GM21360 (cell line): ENCODE results near the gene NME7.

Experiments
- ATAC-seq: cut with Tn5 transposase; IDR thresholded peaks from one replicate; pipeline ENCODE4 v1.9.1; 2021; ENCODE audit warnings: mild to moderate bottlenecking, moderate library complexity; ENCODE audit not compliant: unreplicated experiment

The NME7 gene

DNA sequence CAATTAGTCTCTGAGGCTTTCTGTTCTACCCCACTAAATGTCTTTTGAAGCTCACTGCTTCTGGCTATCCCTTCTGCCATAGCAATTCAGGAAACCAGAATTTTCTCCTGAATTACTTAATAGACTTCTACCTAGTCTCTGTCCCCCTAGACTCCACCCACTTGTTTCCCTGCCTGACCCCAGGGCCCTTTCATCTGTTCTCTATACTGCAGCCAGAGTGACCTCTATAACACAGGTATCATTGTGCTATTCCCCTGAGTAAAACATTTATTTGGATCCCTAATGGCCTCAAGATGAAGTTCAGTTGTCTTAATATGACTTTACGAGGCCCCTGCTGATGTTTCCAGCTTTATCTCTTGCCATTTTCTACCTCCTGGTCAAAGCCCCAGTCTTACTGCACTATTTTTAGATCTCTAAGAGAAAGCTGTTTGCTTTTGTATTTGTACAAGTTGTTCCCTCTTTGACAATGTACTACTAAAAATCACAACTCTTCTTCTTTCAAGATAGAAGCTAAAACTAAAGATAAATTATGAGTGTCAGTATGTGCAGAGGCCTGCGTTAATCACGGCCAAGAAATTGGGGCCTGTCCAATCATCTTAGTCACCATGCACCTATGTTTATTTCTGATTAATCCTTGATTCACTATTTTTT, 206.6 kb downstream of the NME7 start:
- no peak for ATAC-seq

- no peak for ATAC-seq
Observed at GRCh38 chr1:169156580-169156979, 211.0 kb downstream of the NME7 start.

- ATAC-seq, result no peak
Observed at GRCh38 chr1:169155675-169156074, 211.9 kb downstream of the NME7 start.

GRCh38 chr1:169151338-169151837, 216.2 kb downstream of the NME7 start:
- ATAC-seq, result no peak

DNA sequence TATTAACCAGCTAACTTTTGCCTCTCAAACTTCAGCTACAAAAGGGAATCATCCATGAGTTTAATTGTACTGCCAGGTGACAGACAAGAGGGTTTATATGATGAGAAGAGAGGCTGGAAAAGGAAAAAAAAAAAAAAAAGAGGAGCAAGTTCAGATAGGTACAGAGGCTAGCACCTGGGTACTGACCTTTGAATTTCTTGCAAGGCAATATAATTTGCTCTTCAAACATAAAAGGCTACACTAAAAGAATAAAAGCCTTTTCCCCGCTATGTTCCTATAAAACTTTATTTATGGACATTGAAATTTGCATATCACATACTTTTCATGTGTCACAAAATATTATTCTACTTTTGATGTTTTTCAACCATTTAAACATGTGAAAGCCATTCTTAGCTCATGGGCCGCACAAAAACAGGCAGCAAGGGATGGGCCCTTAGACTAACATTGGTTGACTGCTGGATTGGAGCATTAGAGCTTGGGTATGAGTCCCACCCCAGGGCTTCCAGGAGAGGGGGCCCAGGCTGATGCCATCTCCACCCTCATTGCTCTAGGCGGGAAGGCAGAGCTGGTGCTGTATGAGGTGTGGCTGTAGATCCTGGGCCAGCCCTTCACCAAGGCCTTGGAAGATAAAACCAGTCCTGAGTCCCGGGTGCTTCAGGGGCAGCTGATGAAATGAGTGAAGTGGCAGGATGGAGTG, 216.8 kb downstream of the NME7 start:
- no peak for ATAC-seq

DNA sequence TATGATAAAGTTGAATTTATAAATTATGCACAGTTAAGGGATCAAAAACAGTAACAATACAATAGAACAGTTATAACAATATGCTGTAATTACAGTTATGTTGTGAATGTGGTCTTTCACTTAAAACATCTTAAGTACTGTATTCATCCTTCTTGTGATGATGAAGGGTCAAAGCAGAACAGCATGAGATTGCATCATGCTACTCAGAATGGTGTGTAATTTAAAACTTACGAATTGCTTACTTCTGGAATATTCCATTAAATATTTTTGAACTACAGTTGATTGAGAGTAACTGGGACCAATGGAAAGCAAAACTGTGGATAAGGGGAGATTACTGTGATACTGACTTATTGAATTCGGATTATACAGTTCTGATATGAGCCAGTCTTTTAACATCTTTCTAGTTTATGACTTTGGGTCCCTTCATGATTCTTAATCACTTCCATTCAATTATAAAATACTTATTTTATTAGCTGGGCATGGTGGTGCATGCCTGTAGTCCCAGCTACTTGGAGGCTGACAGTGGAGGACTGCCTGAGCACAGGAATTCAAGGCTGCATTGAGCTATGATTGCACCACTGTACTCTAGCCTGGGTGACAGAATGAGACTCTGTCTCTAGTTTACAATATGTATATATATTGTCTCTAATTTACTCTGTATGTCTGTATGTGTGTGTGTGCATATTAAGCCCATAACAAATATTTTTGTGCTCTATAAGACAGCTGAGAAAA, 217.9 kb downstream of the NME7 start:
- ATAC-seq, result no peak

DNA sequence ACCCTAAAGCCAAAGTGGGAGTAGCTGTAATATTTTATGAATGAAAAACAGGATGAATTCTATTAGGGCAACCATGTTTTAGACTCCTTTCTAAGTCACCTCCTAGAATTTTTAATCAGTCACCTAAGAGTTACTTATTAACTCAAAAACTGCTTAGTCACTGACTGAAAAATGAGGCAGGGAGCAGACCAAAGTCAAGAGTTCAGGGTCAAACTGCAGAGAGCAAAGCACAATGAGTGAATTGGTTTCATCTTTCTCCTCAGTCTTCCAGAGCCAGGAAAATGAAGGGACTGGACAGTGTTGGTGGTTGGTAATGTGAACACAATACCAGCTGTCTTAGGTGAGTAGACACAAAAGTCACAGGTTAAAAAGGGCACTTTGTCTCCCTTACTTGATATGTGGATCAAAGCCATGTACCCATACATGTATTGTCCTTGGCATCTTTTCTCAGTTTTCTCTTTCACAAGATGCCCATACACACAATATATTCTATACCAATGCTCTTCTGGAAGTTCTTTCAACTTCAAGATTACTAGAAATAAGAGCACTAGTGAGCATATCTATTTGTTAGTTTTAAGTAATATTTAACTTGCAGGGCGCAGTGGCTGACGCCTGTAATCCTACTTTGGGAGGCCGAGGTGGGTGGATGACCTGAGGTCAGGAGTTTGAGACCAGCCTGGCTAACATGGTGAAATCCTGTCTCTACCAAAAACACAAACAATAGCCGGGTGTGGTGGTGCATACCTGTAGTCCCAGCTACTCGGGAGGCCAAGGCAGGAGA, 218.9 kb downstream of the NME7 start:
- no peak for ATAC-seq

DNA sequence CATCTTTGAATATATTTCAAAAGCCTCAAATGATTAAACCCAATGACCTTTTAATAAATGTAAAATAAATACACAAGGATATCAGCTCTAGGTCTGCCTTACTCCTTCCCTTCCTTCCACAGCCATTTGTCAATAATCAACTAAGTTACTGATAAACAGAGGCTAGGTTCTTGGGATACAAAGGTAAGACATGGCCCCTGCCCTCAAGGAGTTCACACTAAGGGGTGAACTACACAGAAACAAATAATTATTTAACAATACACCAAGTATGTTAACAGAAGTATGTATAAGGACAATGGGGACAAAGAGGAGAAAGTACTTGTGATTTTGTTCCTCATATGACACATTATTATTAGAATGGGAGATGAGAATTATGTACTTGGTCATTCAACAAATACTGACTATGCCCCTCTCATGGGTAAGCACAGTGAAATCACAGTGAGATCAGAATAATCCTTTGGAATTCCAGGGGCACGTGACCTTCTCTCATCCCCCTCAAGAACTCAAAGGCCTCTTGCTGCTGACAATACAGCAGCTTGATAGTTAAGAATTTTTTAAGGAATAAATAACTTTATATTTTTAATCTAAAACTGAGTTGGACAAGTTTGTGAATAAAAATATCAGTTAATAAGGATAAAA, 220.9 kb downstream of the NME7 start:
- ATAC-seq, result no peak

DNA sequence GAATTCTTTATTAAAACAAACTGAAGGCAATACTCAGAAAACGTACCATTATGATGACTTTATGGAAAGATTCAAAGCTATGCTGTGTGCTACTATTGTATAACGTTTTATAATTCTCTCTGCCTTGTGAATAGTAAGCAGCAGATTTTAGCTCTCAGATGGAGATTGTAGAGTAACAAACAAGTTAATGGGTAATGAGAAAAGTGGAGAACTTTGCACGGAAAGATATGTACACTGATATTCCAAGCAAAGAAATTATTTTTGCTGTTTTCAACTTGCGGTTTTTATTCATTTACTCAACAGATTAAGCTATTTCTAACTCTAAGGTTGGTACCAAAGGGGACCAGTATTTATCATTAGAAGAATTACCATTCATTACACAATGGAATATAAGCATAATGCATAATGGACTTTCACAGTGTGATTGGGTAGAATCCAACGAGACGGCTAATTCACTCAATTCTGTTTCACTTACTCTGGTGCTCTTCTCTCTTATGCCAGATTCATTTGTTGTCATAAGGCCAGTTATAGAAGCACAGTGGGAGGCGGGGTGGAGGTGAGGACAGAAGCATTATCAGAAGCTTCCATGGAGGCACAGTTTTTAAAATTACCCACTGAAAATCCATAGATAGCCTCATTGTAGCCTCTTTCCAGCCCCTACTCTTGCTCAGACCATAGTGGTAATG, 222.5 kb downstream of the NME7 start:
- no peak for ATAC-seq

DNA sequence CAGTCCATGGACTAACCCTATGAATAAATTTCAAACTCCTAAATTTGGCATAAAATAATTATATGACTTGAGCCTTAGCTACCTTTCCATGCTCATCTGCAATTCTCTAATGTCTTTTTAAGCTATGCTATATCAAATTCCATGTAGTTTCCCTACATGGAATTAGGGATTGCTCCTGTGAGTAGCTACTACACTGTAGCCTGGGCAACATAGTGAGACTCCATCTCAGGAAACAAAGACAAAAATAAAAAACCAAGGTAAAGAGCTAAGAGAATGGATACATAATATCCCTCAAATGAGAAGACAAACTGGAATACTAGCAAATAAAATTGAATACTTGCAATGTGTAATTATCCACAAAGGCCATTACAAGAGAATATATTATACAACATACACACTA, 223.6 kb downstream of the NME7 start:
- no peak for ATAC-seq

- no peak for ATAC-seq
Observed at GRCh38 chr1:169143346-169143745, 224.3 kb downstream of the NME7 start.

DNA sequence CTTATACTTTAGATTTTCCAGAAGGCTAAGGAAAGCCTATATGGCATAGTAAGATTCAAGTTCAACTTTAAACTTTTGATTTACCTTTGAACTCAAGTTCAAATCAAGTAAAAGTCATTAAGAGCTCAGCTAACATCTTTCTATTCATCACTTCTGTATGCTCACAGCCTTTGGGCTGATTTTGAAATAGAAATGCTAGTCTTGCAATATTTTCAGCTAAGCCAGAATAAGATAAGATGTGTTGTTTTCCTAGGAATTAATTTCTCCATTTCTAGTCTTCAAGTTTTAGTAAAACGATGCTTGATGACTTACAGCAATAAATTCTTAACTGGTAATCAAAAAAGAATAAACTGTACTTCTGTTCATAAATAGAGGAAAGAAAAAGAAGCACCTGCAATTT, 225.5 kb downstream of the NME7 start:
- no peak for ATAC-seq

GRCh38 chr1:169141356-169141755, 226.2 kb downstream of the NME7 start:
- no peak for ATAC-seq

- peak; percentile 88 for ATAC-seq
Observed at GRCh38 chr1:169138866-169139670, 228.5 kb downstream of the NME7 start.

DNA sequence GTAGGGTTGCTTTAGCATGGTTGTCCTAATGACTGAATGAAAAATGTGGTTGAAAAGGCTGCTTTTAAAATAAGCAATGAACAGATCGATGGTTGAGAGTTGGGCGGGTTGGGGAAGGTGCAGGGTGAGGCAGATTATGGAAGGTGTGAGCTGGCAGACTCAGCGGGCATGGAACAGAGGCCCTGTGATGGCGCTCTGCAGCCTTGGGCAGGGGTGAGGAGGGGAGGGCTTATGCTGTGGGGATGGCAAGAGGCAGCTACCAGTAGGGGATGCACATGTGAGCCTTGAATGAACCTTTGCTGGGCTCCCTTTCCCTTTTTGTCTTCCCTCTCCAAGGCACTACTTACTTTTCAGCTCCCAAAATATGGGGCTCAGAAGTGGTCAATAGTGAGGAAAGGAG, 230.2 kb downstream of the NME7 start:
- ATAC-seq, result no peak

DNA sequence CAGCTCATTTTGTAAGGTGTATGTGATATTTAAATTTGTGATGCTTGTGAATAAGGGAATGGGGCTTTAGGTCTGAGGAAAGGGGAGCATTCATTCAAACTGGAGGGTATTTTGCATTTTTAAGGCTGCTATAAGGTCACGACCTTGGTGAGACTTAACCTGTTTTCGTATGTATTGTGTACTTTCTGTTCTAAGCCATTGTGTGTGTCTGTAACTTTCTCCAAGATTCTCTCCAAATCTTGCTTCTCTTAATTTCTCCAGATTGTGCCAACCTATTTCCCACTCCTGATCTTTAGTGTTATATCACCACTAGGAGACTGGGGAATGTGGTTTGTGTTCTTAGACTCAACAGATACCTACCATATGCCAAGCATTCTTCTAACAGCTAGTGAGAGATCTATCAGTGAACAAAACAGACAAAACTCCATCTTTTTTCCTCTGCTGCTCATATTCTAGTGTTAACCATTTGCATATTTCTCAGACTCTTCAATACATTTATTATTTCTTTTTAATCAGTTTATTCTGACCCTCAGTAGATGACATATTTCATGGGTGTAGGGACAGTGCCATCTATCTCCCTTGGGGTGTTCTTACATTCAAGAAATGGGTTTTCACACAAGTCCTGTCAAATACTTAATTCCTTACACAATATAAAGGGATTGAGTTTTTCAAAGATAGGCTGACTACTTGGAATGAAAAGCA, 233.6 kb downstream of the NME7 start:
- ATAC-seq, result no peak

- ATAC-seq, result no peak
Observed at GRCh38 chr1:169133228-169133576, 234.4 kb downstream of the NME7 start.

- no peak for ATAC-seq
Observed at GRCh38 chr1:169132512-169133227, 234.9 kb downstream of the NME7 start.
